ENCODE measurements around the gene RAB1B.

Gene RAB1B

GRCh38 chr11:66268244-66268951, at the start of gene RAB1B:
RAB1B (plus strand) TSS chr11:66268639; CDS start chr11:66268680, 41 bp downstream.
- TF ChIP-seq CTCF (IDR thresholded peaks at IDR 0.05; ENCODE audit: insufficient read depth, low read length, poor library complexity, severe bottlenecking), result no peak
- peaks cover 38% of the 10 kb centered on the region for H3K36me3 ChIP-seq (ENCODE audit: control insufficient read depth, insufficient read depth, low read length)
- H3K4me3 ChIP-seq (replicated peaks; ENCODE audit: low read depth, low read length), result peak within 1 kb of the TSS; percentile 99
- DNase-seq (ENCODE audit: extremely low read depth, insufficient read length), result peak; percentile 100
- no peaks in the 10 kb centered on the region for H3K27me3 ChIP-seq (replicated peaks; ENCODE audit: control insufficient read depth, insufficient read depth, low read length)

DNA sequence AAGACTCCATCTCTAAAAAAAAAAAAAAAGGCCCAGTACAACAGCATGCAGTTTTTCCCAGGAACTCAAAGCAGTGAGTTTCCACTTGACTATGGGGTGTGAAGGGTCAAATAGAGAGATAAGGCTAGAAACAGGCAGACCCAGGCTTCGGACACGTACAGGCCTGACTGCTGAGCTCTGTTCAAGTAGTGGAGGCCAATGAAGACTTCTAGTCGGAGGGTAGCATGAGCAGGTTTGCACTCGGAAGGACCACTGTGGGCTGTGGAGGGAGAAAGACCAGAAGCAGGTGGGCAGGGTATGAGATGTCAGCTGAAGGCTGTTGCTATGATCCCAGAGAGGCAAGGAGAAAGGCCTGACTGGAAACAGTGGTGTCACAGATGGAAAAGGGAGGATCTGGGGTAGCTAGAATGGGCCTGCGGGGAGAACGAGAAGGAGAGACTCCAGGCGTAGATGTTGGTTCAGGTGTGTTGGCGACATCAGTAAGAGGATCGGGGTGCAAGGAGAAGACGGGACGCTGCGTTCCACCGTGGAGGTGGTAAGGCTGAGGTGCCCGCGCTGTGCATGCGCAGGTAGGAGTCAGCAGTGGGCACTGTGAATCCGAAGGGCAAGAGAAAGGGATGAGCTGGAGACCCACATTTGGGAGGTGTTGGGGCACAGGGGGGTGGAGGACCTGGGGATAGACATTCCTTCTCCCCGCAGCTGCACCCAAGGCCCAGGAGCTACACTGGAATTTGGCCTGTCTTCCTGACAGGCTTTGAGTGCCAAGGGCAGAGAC, 49.4 kb upstream of the RAB1B start:
- no peak for DNase-seq (ENCODE audit: extremely low read depth, insufficient read length)
- TF ChIP-seq CTCF (IDR thresholded peaks at IDR 0.05; ENCODE audit: insufficient read depth, low read length, poor library complexity, severe bottlenecking), result no peak
- no peak overlapping the region for H3K4me3 ChIP-seq (replicated peaks; ENCODE audit: low read depth, low read length)
- peaks cover 30% of the 10 kb centered on the region for H3K36me3 ChIP-seq (ENCODE audit: control insufficient read depth, insufficient read depth, low read length)
- H3K27me3 ChIP-seq (replicated peaks; ENCODE audit: control insufficient read depth, insufficient read depth, low read length), result no peaks in the 10 kb centered on the region

DNA sequence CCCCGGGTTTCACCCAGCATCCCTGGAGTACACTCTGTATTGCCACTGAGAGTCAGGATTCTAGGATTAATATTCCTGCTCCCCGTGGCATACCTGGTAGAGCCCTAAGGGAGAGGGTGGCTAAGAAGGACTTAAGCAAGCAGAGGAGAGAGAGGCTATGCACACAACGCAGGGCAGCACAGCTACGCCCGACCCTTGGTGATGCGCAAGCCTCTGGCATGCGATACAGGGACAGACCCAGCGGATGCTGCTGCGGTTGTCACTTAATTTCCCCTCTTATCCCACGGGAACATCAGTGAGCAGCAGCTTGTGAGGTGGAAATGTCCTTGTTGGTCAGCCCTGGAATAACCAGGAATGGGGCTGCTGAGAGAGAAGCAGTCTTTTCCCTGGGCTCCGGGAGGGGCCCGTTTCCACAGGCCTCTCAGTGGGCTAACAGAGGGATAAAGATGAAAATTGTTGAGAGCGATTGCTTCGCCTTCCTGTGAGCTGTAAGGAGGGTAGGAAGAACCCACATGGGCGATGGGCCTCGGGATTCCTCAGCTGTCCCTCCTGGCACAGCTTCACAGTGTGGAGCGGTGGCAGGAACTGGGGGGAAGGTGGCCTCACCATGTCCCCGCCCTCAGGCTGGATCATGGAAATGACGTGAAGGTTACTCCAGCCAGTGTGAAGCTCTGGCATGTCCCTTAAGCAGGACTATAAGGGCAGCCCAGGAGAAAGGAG, 48.4 kb upstream of the RAB1B start:
- no peak for DNase-seq (ENCODE audit: extremely low read depth, insufficient read length)
- no peak for TF ChIP-seq CTCF (IDR thresholded peaks at IDR 0.05; ENCODE audit: insufficient read depth, low read length, poor library complexity, severe bottlenecking)
- H3K36me3 ChIP-seq (ENCODE audit: control insufficient read depth, insufficient read depth, low read length), result peaks cover 33% of the 10 kb centered on the region
- H3K27me3 ChIP-seq (replicated peaks; ENCODE audit: control insufficient read depth, insufficient read depth, low read length), result no peaks in the 10 kb centered on the region
- no peak overlapping the region for H3K4me3 ChIP-seq (replicated peaks; ENCODE audit: low read depth, low read length)

- Histone ChIP-seq H3K27me3 (replicated peaks; ENCODE audit: control insufficient read depth, insufficient read depth, low read length) (no peaks in the 10 kb centered on the region), H3K36me3 (ENCODE audit: control insufficient read depth, insufficient read depth, low read length) (peaks cover 32% of the 10 kb centered on the region), H3K4me3 (replicated peaks; ENCODE audit: low read depth, low read length) (no peak overlapping the region)
- no peak for DNase-seq (ENCODE audit: extremely low read depth, insufficient read length)
- no peak for TF ChIP-seq CTCF (IDR thresholded peaks at IDR 0.05; ENCODE audit: insufficient read depth, low read length, poor library complexity, severe bottlenecking)
These were observed 47.9 kb upstream of the RAB1B start for GRCh38 chr11:66220566-66220935.

DNA sequence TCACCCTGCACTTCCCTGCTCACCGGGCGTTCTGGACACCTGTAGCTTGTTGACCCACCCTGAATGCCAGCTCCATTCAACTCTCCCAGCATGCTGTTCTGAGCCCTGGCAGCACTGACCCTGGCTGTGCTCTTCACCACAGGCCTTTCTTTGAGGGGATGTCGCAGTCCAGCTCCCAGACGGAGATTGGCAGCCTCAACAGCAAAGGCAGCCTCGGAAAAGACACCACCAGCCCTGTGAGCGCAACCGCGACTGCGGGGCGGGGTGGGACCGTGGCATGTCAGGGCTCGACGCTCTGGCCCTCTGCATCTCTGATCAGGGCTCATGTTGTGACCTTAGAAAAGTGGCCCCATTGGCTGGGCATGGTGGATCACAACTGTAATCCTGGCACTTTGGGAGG, 47.4 kb upstream of the RAB1B start:
- Histone ChIP-seq H3K4me3 (replicated peaks; ENCODE audit: low read depth, low read length) (no peak overlapping the region), H3K36me3 (ENCODE audit: control insufficient read depth, insufficient read depth, low read length) (peaks cover 30% of the 10 kb centered on the region), H3K27me3 (replicated peaks; ENCODE audit: control insufficient read depth, insufficient read depth, low read length) (no peaks in the 10 kb centered on the region)
- no peak for TF ChIP-seq CTCF (IDR thresholded peaks at IDR 0.05; ENCODE audit: insufficient read depth, low read length, poor library complexity, severe bottlenecking)
- no peak for DNase-seq (ENCODE audit: extremely low read depth, insufficient read length)

All from GM06990 (cell line).